Measurements from ENCODE around the gene HLA-A.

- TF ChIP-seq SP1 (CRISPR knock-in tag; IDR thresholded peaks at IDR 0.05) (no peak), NFIC (IDR thresholded peaks at IDR 0.05) (no peak), ZNF398 (CRISPR knock-in tag; IDR thresholded peaks at IDR 0.05) (no peak), ZNF282 (CRISPR knock-in tag; IDR thresholded peaks at IDR 0.05) (no peak), MYNN (IDR thresholded peaks at IDR 0.05) (no peak), MYNN (CRISPR knock-in tag; IDR thresholded peaks at IDR 0.05) (no peak)
Observed at GRCh38 chr6:29992807-29993206, 50.5 kb downstream of the HLA-A start.
